Activated CD8-positive, alpha-beta memory T cell treated with anti-CD3 and anti-CD28 coated beads for 24 hours (primary cell): Measurements from ENCODE around the gene CPT1C.

Source experiments
- DNase-seq: peaks from one replicate; pipeline ENCODE4 v3.0.0-alpha.2; 2020

Gene CPT1C

GRCh38 chr19:49662011-49662410, 28.9 kb upstream of the CPT1C start:
- DNase-seq: no peak

GRCh38 chr19:49663224-49663623, 27.7 kb upstream of the CPT1C start:
- no peak for DNase-seq

DNA sequence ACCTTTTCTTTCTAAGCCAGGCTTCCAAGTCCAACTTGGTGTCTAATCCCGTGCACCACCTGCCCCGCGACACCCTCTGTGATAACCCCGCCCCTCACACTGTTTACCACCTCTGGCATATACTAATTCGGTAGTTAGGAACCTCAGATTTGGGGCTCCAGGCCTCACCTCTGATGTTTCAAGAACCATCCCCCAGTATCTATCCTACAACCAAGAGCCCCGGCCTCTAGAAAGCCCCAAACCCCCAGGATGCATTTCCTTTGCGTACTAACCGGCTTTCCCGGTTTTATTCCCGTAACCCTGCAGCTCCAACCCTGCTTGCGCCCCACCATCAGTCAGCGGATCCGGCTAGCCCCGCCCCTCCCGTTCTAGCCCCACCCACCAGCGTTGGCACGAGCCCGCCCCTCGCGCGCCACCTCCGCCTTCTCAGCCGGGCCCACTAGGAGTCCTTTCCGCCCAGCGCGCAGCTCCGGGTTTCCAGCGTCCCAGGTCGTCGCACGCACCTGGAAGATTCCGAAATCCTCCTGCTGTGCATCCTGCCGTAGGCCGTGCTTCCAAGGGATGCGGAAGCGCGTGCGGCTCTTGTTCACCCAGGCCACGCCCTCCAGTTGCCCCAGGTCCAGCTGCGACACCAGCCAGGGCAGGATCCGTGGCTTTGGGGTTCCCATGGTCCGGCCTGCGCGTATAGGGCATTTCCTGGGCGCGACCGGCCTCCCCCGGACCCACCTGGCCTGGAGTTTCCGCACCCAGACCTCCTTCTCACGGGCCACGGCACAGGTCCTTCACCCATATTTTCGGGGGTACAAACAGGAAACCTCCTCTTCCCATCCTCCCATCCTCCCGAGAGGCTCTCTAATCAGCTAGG, 26.5 kb upstream of the CPT1C start:
- DNase-seq: peak; percentile 96

GRCh38 chr19:49665036-49665350, 25.9 kb upstream of the CPT1C start:
- DNase-seq: no peak

DNA sequence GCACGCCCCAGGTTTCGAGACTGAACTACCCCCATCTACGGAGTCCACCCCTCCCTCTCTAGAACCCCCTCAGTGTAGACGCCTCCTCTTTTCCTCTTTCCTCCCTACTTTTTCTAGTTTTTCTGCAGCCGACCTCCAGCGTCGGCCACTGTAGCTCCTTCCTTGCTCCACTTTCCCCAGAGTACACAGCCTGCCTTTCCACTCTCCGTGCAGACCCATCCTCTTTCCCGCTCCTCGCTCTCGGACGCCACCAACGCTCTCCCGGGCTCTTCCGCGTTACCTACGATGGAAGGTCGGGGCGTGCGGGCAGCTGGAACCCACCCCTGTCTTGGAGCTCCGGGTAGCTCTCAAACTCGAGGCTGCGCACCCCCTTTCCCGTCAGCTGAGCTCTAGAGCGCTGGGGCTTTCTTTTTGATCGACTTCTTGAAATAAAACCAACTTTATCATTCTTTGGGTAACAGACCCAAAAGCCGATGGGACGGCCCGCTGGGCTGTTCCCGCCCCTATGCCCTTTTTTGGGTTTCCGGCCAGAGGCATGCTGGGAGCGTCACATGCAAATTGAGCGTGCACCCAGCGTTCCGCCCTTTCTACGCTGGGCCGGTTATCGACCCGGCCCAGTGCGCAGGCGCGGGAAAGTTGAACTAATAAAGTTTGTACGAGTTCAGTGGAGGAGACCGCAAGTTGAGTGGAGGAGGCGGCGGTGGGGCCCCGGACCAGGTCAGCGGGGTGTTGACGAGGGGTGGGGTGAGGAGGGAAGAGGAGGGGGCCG, 25.4 kb upstream of the CPT1C start, which contains the start of the genes BCL2L12 and IRF3:
Gene BCL2L12, plus strand, starts transcription at position 583 of the 769 bp plus-strand sequence. CDS start 760 bp downstream, outside the sequence.
Gene IRF3, minus strand, starts transcription at position 507 of the 769 bp plus-strand sequence. CDS start 1,019 bp downstream, outside the sequence.
- DNase-seq: peak; percentile 100

DNA sequence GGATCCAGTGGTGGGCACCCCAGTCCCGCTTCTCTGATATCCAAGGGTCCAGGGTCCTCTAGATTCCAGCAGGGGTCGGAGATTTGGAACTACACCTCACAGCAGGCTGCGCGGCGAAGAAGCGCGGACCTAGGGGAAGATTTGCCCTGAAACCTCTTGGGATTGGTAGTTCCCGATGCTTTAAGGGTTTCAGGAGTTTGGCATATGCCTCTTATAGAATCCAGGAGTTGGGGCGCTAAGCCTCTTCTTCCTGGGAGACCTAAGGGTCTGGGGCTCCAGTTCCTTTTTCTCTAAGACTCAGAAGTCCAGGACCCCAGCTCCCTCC, 24.8 kb upstream of the CPT1C start:
- DNase-seq: no peak

GRCh38 chr19:49667473-49667872, 23.4 kb upstream of the CPT1C start:
- no peak for DNase-seq

DNA sequence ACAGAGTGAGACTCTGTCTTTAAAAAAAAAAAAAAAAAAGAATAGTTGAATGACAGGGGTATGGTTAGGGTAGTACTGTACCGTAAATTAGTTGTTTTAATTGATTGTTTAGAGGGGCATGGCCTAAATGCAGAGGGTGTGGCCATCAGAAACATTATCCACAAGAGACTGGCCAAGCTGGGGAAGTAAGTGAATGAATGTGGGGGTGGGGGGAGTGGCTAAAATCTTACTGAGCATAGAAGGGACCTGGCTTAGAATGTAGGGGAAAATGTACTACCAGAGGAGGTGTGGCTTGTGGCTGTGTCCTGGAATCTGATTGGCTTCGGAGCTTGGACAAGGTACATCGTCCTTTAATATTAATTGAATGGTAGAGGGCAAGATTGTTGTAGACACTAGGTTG, 21.4 kb upstream of the CPT1C start:
- DNase-seq: no peak

DNA sequence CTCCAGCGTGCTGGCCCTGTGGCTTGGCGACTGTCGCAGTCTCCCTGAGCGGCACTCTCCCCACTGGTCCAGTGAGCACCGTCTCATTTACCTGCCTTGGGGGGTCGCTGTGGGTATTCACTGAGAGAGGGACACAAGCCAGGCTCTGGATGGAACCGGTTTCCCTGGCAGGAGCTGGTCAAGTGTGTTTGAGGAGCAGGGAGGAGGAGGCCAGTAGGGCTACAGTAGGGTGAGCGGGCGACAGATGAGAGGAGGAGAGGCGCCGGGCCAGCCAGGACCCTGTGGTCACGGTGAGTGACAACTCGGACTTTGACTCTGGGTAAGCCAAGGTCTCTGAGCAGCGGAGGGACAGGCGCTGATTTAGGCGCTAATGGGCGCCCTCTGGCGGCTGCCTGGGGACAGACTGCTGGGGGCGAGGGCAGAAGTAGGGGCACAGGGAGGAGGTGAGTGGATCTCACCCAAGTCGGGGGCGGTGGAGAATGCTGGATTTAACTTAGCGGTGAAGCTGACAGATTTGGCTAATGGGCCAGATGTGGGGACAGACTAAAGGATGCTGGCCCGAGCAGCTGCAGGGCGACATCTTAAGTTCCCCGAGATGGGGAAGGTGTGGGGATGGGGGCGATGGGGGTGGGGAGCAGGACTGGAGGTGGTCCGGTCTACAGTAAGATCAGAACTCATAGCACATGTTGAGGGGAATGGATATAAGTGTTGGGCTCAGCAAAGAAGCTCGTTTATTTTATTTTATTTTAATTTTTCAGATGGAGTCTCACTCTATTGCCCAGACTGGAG, 18.6 kb upstream of the CPT1C start:
- DNase-seq: peak; percentile 90

GRCh38 chr19:49676136-49676783, 14.7 kb upstream of the CPT1C start:
- no peak for DNase-seq

- DNase-seq: peak; percentile 99
These were observed 14.1 kb upstream of the CPT1C start for GRCh38 chr19:49676784-49677230.

DNA sequence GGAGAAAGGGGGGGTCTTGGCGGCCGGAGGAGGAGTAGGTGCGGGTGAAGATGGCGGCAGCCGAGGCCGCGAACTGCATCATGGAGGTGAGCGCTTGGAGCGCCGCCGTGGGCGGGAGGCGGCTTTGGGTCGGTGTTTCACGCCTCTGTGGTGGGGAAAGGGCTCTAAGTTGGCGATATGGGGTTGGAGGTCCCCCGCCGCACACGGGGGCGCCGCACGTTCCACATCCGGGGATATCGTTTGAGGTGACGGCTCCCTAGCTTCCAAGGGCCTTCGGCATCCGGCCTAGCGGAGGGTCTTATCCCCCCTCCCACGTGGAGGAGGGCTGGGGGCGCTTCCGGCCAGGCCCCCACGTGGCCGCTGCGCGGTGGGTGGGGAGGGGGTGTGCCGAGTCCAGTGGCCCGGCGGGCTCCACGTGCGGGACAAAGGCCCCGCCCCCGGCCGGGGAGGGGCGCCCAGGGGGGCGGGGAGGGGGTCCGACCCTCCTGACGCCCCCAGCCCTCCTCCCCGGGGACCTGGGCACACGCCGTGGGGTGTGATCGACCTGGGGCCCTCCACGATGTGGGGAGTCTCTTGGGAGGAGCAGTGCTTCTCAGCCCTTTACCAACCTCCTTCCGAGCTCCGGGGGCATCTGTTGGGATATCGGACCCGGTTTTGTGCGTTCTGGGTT, 13.6 kb upstream of the CPT1C start, which contains the start of gene PRMT1:
Gene PRMT1, plus strand, starts transcription at position 41 of the 670 bp plus-strand sequence. Its CDS starts 10 bp downstream, at position 51.
- no peak for DNase-seq

- peak; percentile 91 for DNase-seq
These were observed 12.8 kb upstream of the CPT1C start for GRCh38 chr19:49677901-49678674.

DNA sequence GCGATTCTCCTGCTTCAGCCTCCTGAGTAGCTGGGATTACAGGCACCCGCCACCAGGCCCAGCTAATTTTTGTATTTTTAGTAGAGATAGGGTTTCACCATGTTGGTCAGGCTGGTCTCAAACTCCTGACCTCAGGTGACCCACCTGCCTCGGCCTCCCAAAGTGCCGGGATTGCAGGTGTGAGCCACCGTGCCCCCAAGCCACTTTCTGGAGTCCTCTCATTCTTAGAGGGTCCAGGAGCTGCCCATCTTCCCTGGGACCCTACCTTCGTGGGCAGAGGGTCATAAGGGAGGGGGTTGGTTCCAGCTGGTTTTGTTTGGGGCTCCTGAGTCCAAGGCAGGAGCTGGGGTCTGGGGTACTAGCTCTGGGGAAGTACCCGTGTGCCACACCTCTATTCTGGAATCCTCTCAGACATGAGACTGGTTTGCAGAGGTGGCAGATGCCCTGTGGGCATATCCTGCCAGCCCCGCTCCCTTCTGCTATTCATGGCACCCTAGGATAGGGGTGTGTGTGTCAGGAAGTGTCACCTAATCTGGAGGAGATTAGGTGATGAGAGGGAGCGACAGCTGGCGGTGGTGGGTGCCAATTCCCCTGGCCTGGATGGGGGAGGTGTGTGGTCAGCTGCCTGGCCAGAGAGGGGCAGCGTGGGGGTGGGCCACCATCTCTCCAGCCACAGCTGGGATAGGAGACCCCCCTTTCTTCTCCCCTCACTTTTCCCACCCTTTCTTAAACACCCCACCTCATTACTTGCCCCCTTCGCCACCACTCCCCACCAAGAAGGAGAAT, 11.7 kb upstream of the CPT1C start:
- no peak for DNase-seq

DNA sequence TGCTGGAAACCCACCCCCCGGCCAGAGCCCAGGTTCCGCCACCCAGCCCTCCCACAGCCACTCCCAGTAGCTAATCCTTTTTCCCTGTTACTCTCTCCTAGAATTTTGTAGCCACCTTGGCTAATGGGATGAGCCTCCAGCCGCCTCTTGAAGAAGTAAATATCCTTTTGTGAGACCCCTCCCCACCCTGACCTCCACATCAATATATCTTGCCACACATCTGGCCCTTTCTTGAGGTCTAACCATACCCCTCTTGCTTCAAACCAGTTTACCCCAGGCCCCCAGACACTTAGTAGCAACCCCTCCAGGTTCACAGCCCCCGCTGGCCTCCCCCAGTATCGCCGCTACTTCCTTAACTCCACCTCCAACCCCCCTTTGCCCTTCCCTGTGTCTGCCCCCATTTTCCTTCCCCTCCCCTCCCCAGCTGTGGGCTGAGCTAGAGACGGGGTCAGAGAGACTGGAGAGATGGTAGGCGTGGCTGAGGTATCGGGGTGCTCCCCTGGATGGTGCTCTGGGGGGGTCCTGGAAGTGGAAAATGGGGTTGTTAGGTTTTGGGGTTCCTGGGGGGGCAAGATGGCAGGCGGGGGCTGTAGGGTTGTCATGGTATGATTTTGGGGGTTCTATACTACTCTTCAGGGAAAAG, 11.0 kb upstream of the CPT1C start:
- DNase-seq: no peak

- peak; percentile 99 for DNase-seq
These were observed 10.2 kb upstream of the CPT1C start for GRCh38 chr19:49680421-49681351.

DNA sequence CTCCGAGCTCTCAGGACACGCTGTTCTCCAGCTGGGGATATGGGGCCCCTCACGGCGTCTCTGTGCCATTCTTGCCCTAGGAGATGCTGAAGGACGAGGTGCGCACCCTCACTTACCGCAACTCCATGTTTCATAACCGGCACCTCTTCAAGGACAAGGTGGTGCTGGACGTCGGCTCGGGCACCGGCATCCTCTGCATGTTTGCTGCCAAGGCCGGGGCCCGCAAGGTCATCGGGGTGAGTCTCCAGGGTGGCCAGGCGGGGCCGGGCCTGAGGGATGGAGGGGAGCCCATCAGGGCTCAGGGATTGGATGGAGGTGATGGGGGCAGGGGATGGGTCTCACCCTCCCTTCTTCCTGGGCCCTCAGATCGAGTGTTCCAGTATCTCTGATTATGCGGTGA, 9.1 kb upstream of the CPT1C start:
- no peak for DNase-seq

DNA sequence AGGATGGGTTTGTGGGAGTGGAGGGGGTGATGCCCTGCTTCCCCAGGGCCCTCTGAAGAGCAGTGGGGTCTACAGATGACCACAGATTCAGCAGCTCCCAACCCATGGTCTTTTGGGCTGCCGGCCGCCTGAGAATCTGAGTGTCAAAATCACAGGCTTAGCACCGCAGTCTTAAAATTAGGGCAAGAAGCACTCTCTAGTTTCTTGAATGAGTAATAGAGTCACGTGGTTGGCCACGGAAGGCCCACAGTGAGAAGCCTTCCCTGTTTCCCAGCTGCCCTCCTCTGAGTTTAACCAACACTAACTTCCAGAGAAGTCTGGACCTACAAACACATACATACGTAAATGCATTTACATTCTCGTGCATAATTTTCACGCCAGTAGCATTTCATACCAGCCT, 8.6 kb upstream of the CPT1C start:
- no peak for DNase-seq

GRCh38 chr19:49683814-49684250, 7.1 kb upstream of the CPT1C start:
- DNase-seq: no peak
